Breast epithelium (tissue), 3 donors: ENCODE results near the gene AFMID.

Experiments
- CTCF ChIP-seq, 3 donors: fragments of 450-650 bp; IDR thresholded peaks; one replicate each; pipeline ENCODE4 v1.5.1; 2016 to 2017; ENCODE audit warnings: antibody characterized with exemption in 3 of 3, mild to moderate bottlenecking in 3 of 3, moderate library complexity in 3 of 3
- POLR2A ChIP-seq: fragments of 450-650 bp; IDR thresholded peaks from one replicate; pipeline ENCODE4 v1.6.1; 2016; ENCODE audit warnings: antibody characterized with exemption, mild to moderate bottlenecking, moderate library complexity
- POLR2AphosphoS5 ChIP-seq, 3 donors: sonication (generic); formaldehyde crosslinking; IDR thresholded peaks; one replicate each; pipeline ENCODE4 v1.6.1; 2017; ENCODE audit warnings: antibody characterized with exemption in 3 of 3

GRCh38 chr17:78147315-78147998 lies 39.7 kb upstream of the AFMID start:
- no peak for TF ChIP-seq CTCF (IDR thresholded peaks at IDR 0.05)
- no peak for TF ChIP-seq POLR2AphosphoS5 (IDR thresholded peaks at IDR 0.05)
- no peak for TF ChIP-seq POLR2A
